ENCODE measurements around the gene HYCC2. TPM values are rescaled to one million over a fixed set of nuclear protein-coding genes. Genes with fewer than 3 reads are reported as not detected.
"Not testable (repeated sequence)": the region's sequence is repeated elsewhere in the genome, so short reads cannot be mapped to it uniquely, and the experiment has no call there.

The HYCC2 gene
- total and polyA plus RNA-seq, 2 donors (not counting 1 experiment from before 2014, with no cell fraction given): 3.6 to 30.1 TPM

DNA sequence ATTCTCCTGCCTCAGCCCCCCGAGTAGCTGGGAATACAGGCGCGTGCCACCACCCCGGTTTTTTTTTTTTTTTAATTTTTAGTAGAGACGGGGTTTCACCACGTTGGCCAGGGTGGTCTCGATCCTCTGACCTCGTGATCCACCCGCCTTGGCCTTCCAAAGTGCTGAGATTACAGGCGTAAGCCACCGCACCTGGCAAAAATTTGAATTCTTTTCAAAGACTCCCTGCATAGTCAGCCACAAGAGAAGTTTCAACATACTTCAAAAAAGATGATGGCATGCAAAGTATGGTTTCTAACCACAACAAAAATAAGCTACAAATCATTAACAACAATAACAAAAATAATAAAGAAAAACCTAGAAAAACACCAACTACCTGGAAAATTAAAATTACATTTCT is 22.0 kb downstream of the HYCC2 start:
- H3K27me3 ChIP-seq (replicated peaks in 1 of 4; ENCODE audit: control extremely low read depth in 1 of 4, control insufficient read depth in 3 of 4, insufficient read depth in 4 of 4, low read length in 3 of 4): no peaks in the 10 kb centered on the region
- POLR2A ChIA-PET: no interaction called here
- peaks cover 3 to 11% of the 10 kb centered on the region in 2 experiments for H3K36me3 ChIP-seq (replicated peaks in 1 of 2; ENCODE audit: control extremely low read depth in 1 of 2, control insufficient read depth in 1 of 2, extremely low read depth in 1 of 2, insufficient read depth in 2 of 2, low read length in 1 of 2)
- Mint-ChIP-seq H3K4me1 (peaks cover 2% of the 10 kb centered on the region), H3K9me3 (ENCODE audit: insufficient read depth) (peaks cover 4% of the 10 kb centered on the region), H3K4me3 (no peak overlapping the region), H3K27ac (no peak overlapping the region), H3K27me3 (no peaks in the 10 kb centered on the region)
- intact Hi-C loops (cut with micrococcal nuclease): no loop called here
- WGBS (ENCODE audit: insufficient coverage): 100% methylated on average over 8 of the region's 11 CpGs
- peaks cover 90% of the 10 kb centered on the region for H3K79me2 ChIP-seq (ENCODE audit: control insufficient read depth, insufficient read depth, low read length)
- H2AFZ ChIP-seq (ENCODE audit: insufficient read depth, low read depth, low read length, poor library complexity, severe bottlenecking): no peak overlapping the region
- H4K20me1 ChIP-seq (ENCODE audit: control insufficient read depth, insufficient read depth, low read length, poor library complexity, severe bottlenecking): peaks cover 31% of the 10 kb centered on the region
- H3K9me3 ChIP-seq (ENCODE audit: control extremely low read depth in 1 of 3, control insufficient read depth in 2 of 3, insufficient read depth in 1 of 3, low read length in 2 of 3): peaks cover 0 to 6% (median 0%) of the 10 kb centered on the region in 3 donors
- no peak for DNase-seq
- no peaks in the 10 kb centered on the region for H3K4me1 ChIP-seq (ENCODE audit: control insufficient read depth in 2 of 2, insufficient read depth in 2 of 2, low read length in 2 of 2)
- CTCF ChIA-PET: interaction anchor here (2.4 kb wide), 1 partner anchor 19 kb away, joined by 10 read pairs; no protein-coding TSS in a partner anchor
- no peak overlapping the region for H3K4me2 ChIP-seq (replicated peaks; ENCODE audit: low read depth, low read length, poor library complexity, severe bottlenecking)
- no peak overlapping the region for H3K9ac ChIP-seq (ENCODE audit: low read length)
- H3K4me3 ChIP-seq (ENCODE audit: control extremely low read depth in 1 of 5, extremely low read depth in 1 of 5, insufficient read depth in 1 of 5, low read depth in 2 of 5, low read length in 4 of 5): no peak overlapping the region
- ATAC-seq (ENCODE audit: low read depth): no peak
- no peak overlapping the region for H3K27ac ChIP-seq (ENCODE audit: low read length in 2 of 2)
- TF ChIP-seq EZH2 (IDR thresholded peaks at IDR 0.05; ENCODE audit: borderline replicate concordance, insufficient read depth, low read depth, low read length, poor library complexity, severe bottlenecking): no peak
- TF ChIP-seq, protein P1, sequence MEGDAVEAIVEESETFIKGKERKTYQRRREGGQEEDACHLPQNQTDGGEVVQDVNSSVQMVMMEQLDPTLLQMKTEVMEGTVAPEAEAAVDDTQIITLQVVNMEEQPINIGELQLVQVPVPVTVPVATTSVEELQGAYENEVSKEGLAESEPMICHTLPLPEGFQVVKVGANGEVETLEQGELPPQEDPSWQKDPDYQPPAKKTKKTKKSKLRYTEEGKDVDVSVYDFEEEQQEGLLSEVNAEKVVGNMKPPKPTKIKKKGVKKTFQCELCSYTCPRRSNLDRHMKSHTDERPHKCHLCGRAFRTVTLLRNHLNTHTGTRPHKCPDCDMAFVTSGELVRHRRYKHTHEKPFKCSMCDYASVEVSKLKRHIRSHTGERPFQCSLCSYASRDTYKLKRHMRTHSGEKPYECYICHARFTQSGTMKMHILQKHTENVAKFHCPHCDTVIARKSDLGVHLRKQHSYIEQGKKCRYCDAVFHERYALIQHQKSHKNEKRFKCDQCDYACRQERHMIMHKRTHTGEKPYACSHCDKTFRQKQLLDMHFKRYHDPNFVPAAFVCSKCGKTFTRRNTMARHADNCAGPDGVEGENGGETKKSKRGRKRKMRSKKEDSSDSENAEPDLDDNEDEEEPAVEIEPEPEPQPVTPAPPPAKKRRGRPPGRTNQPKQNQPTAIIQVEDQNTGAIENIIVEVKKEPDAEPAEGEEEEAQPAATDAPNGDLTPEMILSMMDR (IDR thresholded peaks at IDR 0.05): no peak

DNA sequence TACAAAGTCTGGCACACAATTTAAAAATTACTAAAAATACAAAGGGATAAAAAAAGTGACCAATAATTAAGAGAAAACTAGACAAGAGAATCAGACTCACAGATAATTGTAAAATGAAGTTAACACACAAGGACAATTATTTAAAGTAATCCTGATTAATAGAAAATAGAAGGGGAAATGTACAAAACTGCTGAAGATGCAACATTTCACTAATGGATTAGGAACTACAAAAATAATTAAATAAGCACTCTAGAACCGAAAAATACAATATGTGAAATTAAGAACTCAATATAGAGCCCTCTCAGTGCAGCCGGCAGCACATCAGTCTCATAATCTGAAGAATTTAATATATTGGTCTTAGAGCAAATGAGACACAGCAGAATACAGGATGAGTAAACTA is 24.6 kb downstream of the HYCC2 start:
- H3K4me3 ChIP-seq (ENCODE audit: control extremely low read depth in 1 of 5, extremely low read depth in 1 of 5, insufficient read depth in 1 of 5, low read depth in 2 of 5, low read length in 4 of 5): no peak overlapping the region
- no peak for TF ChIP-seq EZH2 (IDR thresholded peaks at IDR 0.05; ENCODE audit: borderline replicate concordance, insufficient read depth, low read depth, low read length, poor library complexity, severe bottlenecking)
- TF ChIP-seq, protein P1 (IDR thresholded peaks at IDR 0.05): no peak
- ChIA-PET POLR2A (no interaction called here), CTCF (no interaction called here)
- H3K79me2 ChIP-seq (ENCODE audit: control insufficient read depth, insufficient read depth, low read length): peaks cover 74% of the 10 kb centered on the region
- H3K4me1 ChIP-seq (ENCODE audit: control insufficient read depth in 2 of 2, insufficient read depth in 2 of 2, low read length in 2 of 2): no peaks in the 10 kb centered on the region
- Mint-ChIP-seq H3K9me3 (ENCODE audit: insufficient read depth) (peaks cover 4% of the 10 kb centered on the region), H3K27ac (no peak overlapping the region), H3K4me3 (no peak overlapping the region), H3K4me1 (peaks cover 2% of the 10 kb centered on the region), H3K27me3 (no peaks in the 10 kb centered on the region)
- H2AFZ ChIP-seq (ENCODE audit: insufficient read depth, low read depth, low read length, poor library complexity, severe bottlenecking): no peak overlapping the region
- no peak overlapping the region for H3K27ac ChIP-seq (ENCODE audit: low read length in 2 of 2)
- no peak overlapping the region for H3K9ac ChIP-seq (ENCODE audit: low read length)
- intact Hi-C loops (cut with micrococcal nuclease): no loop called here
- H3K4me2 ChIP-seq (replicated peaks; ENCODE audit: low read depth, low read length, poor library complexity, severe bottlenecking): no peak overlapping the region
- H4K20me1 ChIP-seq (ENCODE audit: control insufficient read depth, insufficient read depth, low read length, poor library complexity, severe bottlenecking): peaks cover 34% of the 10 kb centered on the region
- H3K27me3 ChIP-seq (replicated peaks in 1 of 4; ENCODE audit: control extremely low read depth in 1 of 4, control insufficient read depth in 3 of 4, insufficient read depth in 4 of 4, low read length in 3 of 4): no peaks in the 10 kb centered on the region
- peaks cover 0 to 6% (median 0%) of the 10 kb centered on the region in 3 donors for H3K9me3 ChIP-seq (ENCODE audit: control extremely low read depth in 1 of 3, control insufficient read depth in 2 of 3, insufficient read depth in 1 of 3, low read length in 2 of 3)
- WGBS (ENCODE audit: insufficient coverage): no CpG with 5 or more reads among the region's 2 CpGs
- peaks cover 6 to 12% of the 10 kb centered on the region in 2 experiments for H3K36me3 ChIP-seq (replicated peaks in 1 of 2; ENCODE audit: control extremely low read depth in 1 of 2, control insufficient read depth in 1 of 2, extremely low read depth in 1 of 2, insufficient read depth in 2 of 2, low read length in 1 of 2)
- DNase-seq: no peak
- no peak for ATAC-seq (ENCODE audit: low read depth)

- H3K4me1 ChIP-seq (ENCODE audit: control insufficient read depth in 2 of 2, insufficient read depth in 2 of 2, low read length in 2 of 2); H3K9me3 ChIP-seq (ENCODE audit: control extremely low read depth in 1 of 3, control insufficient read depth in 2 of 3, insufficient read depth in 1 of 3, low read length in 2 of 3); H3K27ac Mint-ChIP-seq; CTCF ChIA-PET; H3K9me3 Mint-ChIP-seq (ENCODE audit: insufficient read depth); H3K4me3 ChIP-seq (ENCODE audit: control extremely low read depth in 1 of 5, extremely low read depth in 1 of 5, insufficient read depth in 1 of 5, low read depth in 2 of 5, low read length in 4 of 5); H3K4me1 Mint-ChIP-seq; POLR2A ChIA-PET; H3K4me2 ChIP-seq (replicated peaks; ENCODE audit: low read depth, low read length, poor library complexity, severe bottlenecking); DNase-seq; intact Hi-C loops (cut with micrococcal nuclease); H3K9ac ChIP-seq (ENCODE audit: low read length); H3K4me3 Mint-ChIP-seq; H3K27me3 Mint-ChIP-seq; H3K27ac ChIP-seq (ENCODE audit: low read length in 2 of 2); H3K27me3 ChIP-seq (replicated peaks in 1 of 4; ENCODE audit: control extremely low read depth in 1 of 4, control insufficient read depth in 3 of 4, insufficient read depth in 4 of 4, low read length in 3 of 4); H2AFZ ChIP-seq (ENCODE audit: insufficient read depth, low read depth, low read length, poor library complexity, severe bottlenecking); ATAC-seq (ENCODE audit: low read depth): not testable (repeated sequence)
- H3K79me2 ChIP-seq (ENCODE audit: control insufficient read depth, insufficient read depth, low read length): peaks cover 51% of the 10 kb centered on the region
- H3K36me3 ChIP-seq (replicated peaks in 1 of 2; ENCODE audit: control extremely low read depth in 1 of 2, control insufficient read depth in 1 of 2, extremely low read depth in 1 of 2, insufficient read depth in 2 of 2, low read length in 1 of 2): peaks cover 8 to 12% of the 10 kb centered on the region in 2 experiments
- peaks cover 14% of the 10 kb centered on the region for H4K20me1 ChIP-seq (ENCODE audit: control insufficient read depth, insufficient read depth, low read length, poor library complexity, severe bottlenecking)
- WGBS (ENCODE audit: insufficient coverage): no CpG with 5 or more reads among the region's 5 CpGs
These were observed 28.4 kb downstream of the HYCC2 start for GRCh38 chr2:201043050-201043449.

All from B cell (primary cell).